HepG2 (cell line): ENCODE data around the gene HOTAIR. TPM values are rescaled to one million over a fixed set of nuclear protein-coding genes. Genes with fewer than 3 reads are reported as not detected.

Experiments used
- BRF2 ChIP-seq: sonication (generic); formaldehyde crosslinking; IDR thresholded peaks from 2 replicates; pipeline ENCODE4 v1.8.1; 2022; ENCODE audit warnings: mild to moderate bottlenecking, missing genetic modification reagents
- DPF2 ChIP-seq: sonication (generic); formaldehyde crosslinking; IDR thresholded peaks from 2 replicates; pipeline ENCODE4 v1.4.0; 2020; ENCODE audit warnings: mild to moderate bottlenecking, low read depth, missing genetic modification reagents, borderline replicate concordance
- FOXA3 ChIP-seq: IDR thresholded peaks from 2 replicates; pipeline ENCODE4 v1.6.1; 2016; ENCODE audit warnings: missing genetic modification reagents, missing compliant biosample characterization
- MAF1 ChIP-seq: sonication (generic); formaldehyde crosslinking; IDR thresholded peaks from 2 replicates; pipeline ENCODE4 v1.5.0; 2020; ENCODE audit warnings: missing genetic modification reagents, borderline replicate concordance
- MYNN ChIP-seq: sonication (generic); formaldehyde crosslinking; IDR thresholded peaks from 2 replicates; pipeline ENCODE4 v1.4.0; 2020; ENCODE audit warnings: mild to moderate bottlenecking, low read depth, missing genetic modification reagents
- NR0B2 ChIP-seq: sonication (generic); formaldehyde crosslinking; IDR thresholded peaks from 2 replicates; pipeline ENCODE4 v1.4.0; 2020; ENCODE audit warnings: mild to moderate bottlenecking, missing genetic modification reagents
- PRDM15 ChIP-seq: sonication (generic); formaldehyde crosslinking; IDR thresholded peaks from 2 replicates; pipeline ENCODE4 v1.4.0; 2020; ENCODE audit warnings: missing genetic modification reagents
- SRY ChIP-seq: sonication (generic); formaldehyde crosslinking; IDR thresholded peaks from 2 replicates; pipeline ENCODE4 v1.8.0; 2022; ENCODE audit warnings: mild to moderate bottlenecking, missing genetic modification reagents
- ZFP36L1 ChIP-seq: sonication (generic); formaldehyde crosslinking; IDR thresholded peaks from 2 replicates; pipeline ENCODE4 v1.8.0; 2022; ENCODE audit warnings: mild to moderate bottlenecking, missing genetic modification reagents, moderate library complexity
- ZNF331 ChIP-seq: sonication (generic); formaldehyde crosslinking; IDR thresholded peaks from 2 replicates; pipeline ENCODE4 v1.4.0; 2020; ENCODE audit warnings: missing genetic modification reagents
- ZNF333 ChIP-seq: sonication (generic); formaldehyde crosslinking; IDR thresholded peaks from 2 replicates; pipeline ENCODE4 v1.4.0; 2020; ENCODE audit warnings: mild to moderate bottlenecking, missing genetic modification reagents, borderline replicate concordance
- ZNF383 ChIP-seq: sonication (generic); formaldehyde crosslinking; IDR thresholded peaks from 2 replicates; pipeline ENCODE4 v1.4.0; 2020; ENCODE audit warnings: missing genetic modification reagents, mild to moderate bottlenecking, borderline replicate concordance
- ZNF605 ChIP-seq: sonication (generic); formaldehyde crosslinking; IDR thresholded peaks from 2 replicates; pipeline ENCODE4 v1.8.0; 2022; ENCODE audit warnings: mild to moderate bottlenecking, missing genetic modification reagents
- polyA plus RNA-seq, 8 experiments: library from polyadenylated mRNA; depleted of rRNA in 3 of 8; stranded (reverse) in 7 of 8; unstranded in 1 of 8; fragments of >200 nt; fragmentation: Illumina TruSeq in 4 of 8; extraction: Trizol in 4 of 8; gene quantifications; 2 replicates each; pipeline versions ENCODE4 v1.2.1 to v1.2.3, GENCODE V29; 2011 to 2016; ENCODE audit warnings: low read depth in 4 of 8, missing spikeins in 1 of 8, mixed read lengths in 1 of 8; ENCODE audit not compliant: insufficient read depth in 1 of 8
- total RNA-seq, 5 experiments: library from RNA; depleted of rRNA; stranded (reverse); fragments of >200 nt; fragmentation: Illumina TruSeq; extraction: Trizol; gene quantifications; 2 replicates each; pipeline ENCODE4 v1.2.3, GENCODE V29; 2016; ENCODE audit warnings: low read depth in 1 of 5
- TF ChIP-seq, protein P1 (sequence below): sonication (generic); formaldehyde crosslinking; IDR thresholded peaks from 2 replicates; pipeline ENCODE4 v1.4.0; 2020; ENCODE audit warnings: missing genetic modification reagents, borderline replicate concordance

Gene HOTAIR
- total and polyA plus RNA-seq, 2 of the 13 experiments (the other 11 are each of a cell fraction or from before 2014, with no cell fraction given) = not detected

GRCh38 chr12:53994264-53995001 is 19.7 kb upstream of the HOTAIR start (continued):
- TF ChIP-seq MYNN (CRISPR knock-in tag) (no peak), ZNF383 (CRISPR knock-in tag) (no peak), FOXA3 (0 out of 2 replicates have a peak, but pooled peaks have one; percentile 13), NR0B2 (no peak), SRY (CRISPR knock-in tag) (peak; percentile 40; the same call in 1 of the 2 replicates), ZNF331 (CRISPR knock-in tag) (peak; percentile 37; the same call in 1 of the 2 replicates), BRF2 (CRISPR knock-in tag) (no peak), MAF1 (no peak), ZNF333 (CRISPR knock-in tag) (no peak), PRDM15 (CRISPR knock-in tag) (peak; percentile 68; the same call in 1 of the 2 replicates), ZFP36L1 (CRISPR knock-in tag) (no peak), DPF2 (CRISPR knock-in tag) (no peak), ZNF605 (CRISPR knock-in tag) (no peak)
- TF ChIP-seq, protein P1, sequence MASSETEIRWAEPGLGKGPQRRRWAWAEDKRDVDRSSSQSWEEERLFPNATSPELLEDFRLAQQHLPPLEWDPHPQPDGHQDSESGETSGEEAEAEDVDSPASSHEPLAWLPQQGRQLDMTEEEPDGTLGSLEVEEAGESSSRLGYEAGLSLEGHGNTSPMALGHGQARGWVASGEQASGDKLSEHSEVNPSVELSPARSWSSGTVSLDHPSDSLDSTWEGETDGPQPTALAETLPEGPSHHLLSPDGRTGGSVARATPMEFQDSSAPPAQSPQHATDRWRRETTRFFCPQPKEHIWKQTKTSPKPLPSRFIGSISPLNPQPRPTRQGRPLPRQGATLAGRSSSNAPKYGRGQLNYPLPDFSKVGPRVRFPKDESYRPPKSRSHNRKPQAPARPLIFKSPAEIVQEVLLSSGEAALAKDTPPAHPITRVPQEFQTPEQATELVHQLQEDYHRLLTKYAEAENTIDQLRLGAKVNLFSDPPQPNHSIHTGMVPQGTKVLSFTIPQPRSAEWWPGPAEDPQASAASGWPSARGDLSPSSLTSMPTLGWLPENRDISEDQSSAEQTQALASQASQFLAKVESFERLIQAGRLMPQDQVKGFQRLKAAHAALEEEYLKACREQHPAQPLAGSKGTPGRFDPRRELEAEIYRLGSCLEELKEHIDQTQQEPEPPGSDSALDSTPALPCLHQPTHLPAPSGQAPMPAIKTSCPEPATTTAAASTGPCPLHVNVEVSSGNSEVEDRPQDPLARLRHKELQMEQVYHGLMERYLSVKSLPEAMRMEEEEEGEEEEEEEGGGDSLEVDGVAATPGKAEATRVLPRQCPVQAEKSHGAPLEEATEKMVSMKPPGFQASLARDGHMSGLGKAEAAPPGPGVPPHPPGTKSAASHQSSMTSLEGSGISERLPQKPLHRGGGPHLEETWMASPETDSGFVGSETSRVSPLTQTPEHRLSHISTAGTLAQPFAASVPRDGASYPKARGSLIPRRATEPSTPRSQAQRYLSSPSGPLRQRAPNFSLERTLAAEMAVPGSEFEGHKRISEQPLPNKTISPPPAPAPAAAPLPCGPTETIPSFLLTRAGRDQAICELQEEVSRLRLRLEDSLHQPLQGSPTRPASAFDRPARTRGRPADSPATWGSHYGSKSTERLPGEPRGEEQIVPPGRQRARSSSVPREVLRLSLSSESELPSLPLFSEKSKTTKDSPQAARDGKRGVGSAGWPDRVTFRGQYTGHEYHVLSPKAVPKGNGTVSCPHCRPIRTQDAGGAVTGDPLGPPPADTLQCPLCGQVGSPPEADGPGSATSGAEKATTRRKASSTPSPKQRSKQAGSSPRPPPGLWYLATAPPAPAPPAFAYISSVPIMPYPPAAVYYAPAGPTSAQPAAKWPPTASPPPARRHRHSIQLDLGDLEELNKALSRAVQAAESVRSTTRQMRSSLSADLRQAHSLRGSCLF (CRISPR knock-in tag) = no peak
